OCI-LY3 (cell line): ENCODE measurements around the gene RBFOX1.

Experiments used
- CTCF ChIP-seq: fragments of 200-600, 300-600 bp; sonication (generic); IDR thresholded peaks from 2 replicates; pipeline ENCODE4 v1.5.1; 2014; ENCODE audit warnings: antibody characterized with exemption, low read length, low read depth
- EZH2phosphoT487 ChIP-seq: fragments of 200-600 bp; shearing (Covaris generic); IDR thresholded peaks from 2 replicates; pipeline ENCODE4 v1.6.1; 2018; ENCODE audit warnings: antibody characterized with exemption, mixed run types, low read depth

GRCh38 chr16:7644176-7644575 lies 311.5 kb downstream of the RBFOX1 start:
- TF ChIP-seq CTCF, result no peak
- no peak for TF ChIP-seq EZH2phosphoT487
